Measurements from ENCODE around the gene SCAPER. TPM values are rescaled to one million over a fixed set of nuclear protein-coding genes. Genes with fewer than 3 reads are reported as not detected.

Gene SCAPER
- total RNA-seq, 2 experiments from 2014 or later: 10.4 to 22.3 TPM

DNA sequence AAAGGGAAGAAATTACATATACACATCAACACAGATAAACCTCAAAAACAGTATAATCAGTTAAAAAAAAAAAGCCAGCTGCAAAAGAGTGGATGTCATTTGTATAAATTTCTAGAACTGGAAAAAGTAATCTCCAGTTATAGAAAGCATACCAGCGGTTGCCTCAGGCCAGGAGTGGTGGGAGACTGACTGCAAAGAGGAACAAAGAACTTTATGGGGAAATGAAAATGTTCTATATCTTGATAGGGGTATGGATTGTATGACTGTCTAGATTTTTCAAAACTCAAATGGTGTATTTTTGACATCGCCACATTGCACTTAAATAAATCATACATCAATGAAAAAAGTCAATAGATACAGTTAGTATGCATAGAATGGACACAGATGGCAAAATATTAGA lies 241.6 kb downstream of the SCAPER start:
- H3K4me2 ChIP-seq (ENCODE audit: low read length): peak overlapping the region; percentile 33
- no peaks in the 10 kb centered on the region for H3K9me2 ChIP-seq (ENCODE audit: insufficient read depth, low read length)
- H3K4me3 ChIP-seq (ENCODE audit: low read depth, low read length, poor library complexity, severe bottlenecking): no peak overlapping the region
- H3K36me3 ChIP-seq (ENCODE audit: insufficient read depth, low read length): no peaks in the 10 kb centered on the region
- H4K20me1 ChIP-seq (ENCODE audit: insufficient read depth, low read length): no peaks in the 10 kb centered on the region
- ChIA-PET POLR2A (interaction anchor here (0.6 kb wide), 1 partner anchor 134 kb away, joined by 3 read pairs; no protein-coding TSS in a partner anchor), CTCF (ENCODE audit: unreplicated experiment) (no interaction called here)
- TF ChIP-seq EZH2phosphoT487 (IDR thresholded peaks at IDR 0.05; ENCODE audit: borderline replicate concordance, low read depth, low read length): no peak
- TF ChIP-seq, protein P1, sequence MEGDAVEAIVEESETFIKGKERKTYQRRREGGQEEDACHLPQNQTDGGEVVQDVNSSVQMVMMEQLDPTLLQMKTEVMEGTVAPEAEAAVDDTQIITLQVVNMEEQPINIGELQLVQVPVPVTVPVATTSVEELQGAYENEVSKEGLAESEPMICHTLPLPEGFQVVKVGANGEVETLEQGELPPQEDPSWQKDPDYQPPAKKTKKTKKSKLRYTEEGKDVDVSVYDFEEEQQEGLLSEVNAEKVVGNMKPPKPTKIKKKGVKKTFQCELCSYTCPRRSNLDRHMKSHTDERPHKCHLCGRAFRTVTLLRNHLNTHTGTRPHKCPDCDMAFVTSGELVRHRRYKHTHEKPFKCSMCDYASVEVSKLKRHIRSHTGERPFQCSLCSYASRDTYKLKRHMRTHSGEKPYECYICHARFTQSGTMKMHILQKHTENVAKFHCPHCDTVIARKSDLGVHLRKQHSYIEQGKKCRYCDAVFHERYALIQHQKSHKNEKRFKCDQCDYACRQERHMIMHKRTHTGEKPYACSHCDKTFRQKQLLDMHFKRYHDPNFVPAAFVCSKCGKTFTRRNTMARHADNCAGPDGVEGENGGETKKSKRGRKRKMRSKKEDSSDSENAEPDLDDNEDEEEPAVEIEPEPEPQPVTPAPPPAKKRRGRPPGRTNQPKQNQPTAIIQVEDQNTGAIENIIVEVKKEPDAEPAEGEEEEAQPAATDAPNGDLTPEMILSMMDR (conservative IDR thresholded peaks at IDR 0.05; ENCODE audit: low read length): no peak
- no peak overlapping the region for H3K27ac ChIP-seq (ENCODE audit: low read depth, low read length, poor library complexity, severe bottlenecking)
- peaks cover 19% of the 10 kb centered on the region for H3K4me1 ChIP-seq (ENCODE audit: insufficient read depth, low read length, poor library complexity, severe bottlenecking)
- no peaks in the 10 kb centered on the region for H3K9me3 ChIP-seq (ENCODE audit: low read length)
- no peak overlapping the region for H2AFZ ChIP-seq (ENCODE audit: low read length)
- DNase-seq (ENCODE audit: low spot score): peak; percentile 35
- intact Hi-C loops (cut with micrococcal nuclease; ENCODE audit: unreplicated experiment): no loop called here
- no peaks in the 10 kb centered on the region for H3K79me2 ChIP-seq (ENCODE audit: insufficient read depth, low read depth, low read length)
- no TSS peak for BruUV-seq (replicated peaks)

DNA sequence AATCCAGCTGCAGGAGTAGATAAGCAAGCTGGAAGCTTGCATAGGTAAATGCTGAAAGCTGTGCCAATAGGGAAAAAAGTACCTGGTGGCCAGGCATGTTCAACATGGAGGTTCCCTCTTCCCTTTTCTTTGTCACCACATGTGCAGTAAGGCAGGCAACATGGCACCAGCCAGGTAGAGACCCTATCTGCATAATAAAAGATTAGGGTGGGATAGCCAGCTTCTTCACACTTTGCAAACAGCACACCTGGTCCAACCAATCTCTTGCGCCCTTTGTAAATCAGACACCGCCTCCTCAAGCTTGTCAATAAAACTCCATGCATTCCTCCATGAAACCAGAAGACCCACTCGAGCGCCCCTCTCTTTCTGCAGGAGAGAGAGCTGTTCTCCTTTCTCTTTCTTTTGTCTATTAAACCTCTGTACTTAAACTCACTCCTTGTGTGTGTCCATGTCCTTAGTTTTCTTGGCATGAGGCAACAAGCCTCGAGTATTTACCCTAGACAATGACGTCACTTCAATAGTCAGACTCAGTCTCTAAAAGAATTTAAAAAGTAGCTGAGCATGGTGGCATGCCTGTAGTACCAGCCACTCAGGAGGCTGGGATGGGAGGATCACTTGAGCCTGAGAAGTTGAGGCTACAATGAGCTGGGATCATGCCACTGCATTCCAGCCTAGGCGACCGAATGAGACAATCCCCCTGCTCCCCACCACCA lies 256.3 kb downstream of the SCAPER start:
- Histone ChIP-seq H3K4me1 (ENCODE audit: insufficient read depth, low read length, poor library complexity, severe bottlenecking) (no peaks in the 10 kb centered on the region), H3K79me2 (ENCODE audit: insufficient read depth, low read depth, low read length) (no peaks in the 10 kb centered on the region), H3K9me2 (ENCODE audit: insufficient read depth, low read length) (no peaks in the 10 kb centered on the region), H3K36me3 (ENCODE audit: insufficient read depth, low read length) (no peaks in the 10 kb centered on the region), H2AFZ (ENCODE audit: low read length) (no peak overlapping the region), H4K20me1 (ENCODE audit: insufficient read depth, low read length) (no peaks in the 10 kb centered on the region), H3K4me3 (ENCODE audit: low read depth, low read length, poor library complexity, severe bottlenecking) (no peak overlapping the region), H3K27ac (ENCODE audit: low read depth, low read length, poor library complexity, severe bottlenecking) (no peak overlapping the region), H3K4me2 (ENCODE audit: low read length) (no peak overlapping the region), H3K9me3 (ENCODE audit: low read length) (no peaks in the 10 kb centered on the region)
- ChIA-PET CTCF (ENCODE audit: unreplicated experiment) (no interaction called here), POLR2A (no interaction called here)
- BruUV-seq (replicated peaks): no TSS peak
- intact Hi-C loops (cut with micrococcal nuclease; ENCODE audit: unreplicated experiment): no loop called here
- TF ChIP-seq EZH2phosphoT487 (IDR thresholded peaks at IDR 0.05; ENCODE audit: borderline replicate concordance, low read depth, low read length): no peak
- TF ChIP-seq, protein P1 (conservative IDR thresholded peaks at IDR 0.05; ENCODE audit: low read length): no peak
- DNase-seq (ENCODE audit: low spot score): no peak

DNA sequence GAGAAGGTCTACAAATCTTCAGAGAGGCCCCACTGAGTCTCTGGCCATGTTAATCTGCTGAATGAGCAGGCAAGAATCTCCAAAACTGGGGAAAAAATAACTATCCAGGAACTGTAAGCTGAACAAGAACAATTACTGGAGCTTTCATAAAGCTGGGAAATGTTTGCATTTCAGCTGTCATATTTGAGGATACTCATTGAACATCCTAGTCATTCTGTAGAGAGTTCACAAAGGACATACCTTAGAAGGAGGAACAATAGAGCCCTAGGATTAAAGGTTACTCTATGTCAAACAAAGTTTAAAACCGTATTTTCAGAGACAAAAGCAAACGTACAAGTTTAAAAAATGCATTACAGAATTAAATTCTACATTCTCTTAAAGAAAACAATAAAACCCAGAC lies 257.5 kb downstream of the SCAPER start:
- no peak overlapping the region for H3K4me3 ChIP-seq (ENCODE audit: low read depth, low read length, poor library complexity, severe bottlenecking)
- no peak overlapping the region for H3K27ac ChIP-seq (ENCODE audit: low read depth, low read length, poor library complexity, severe bottlenecking)
- no peak for DNase-seq (ENCODE audit: low spot score)
- no peaks in the 10 kb centered on the region for H3K4me1 ChIP-seq (ENCODE audit: insufficient read depth, low read length, poor library complexity, severe bottlenecking)
- CTCF ChIA-PET (ENCODE audit: unreplicated experiment): no interaction called here
- H3K9me2 ChIP-seq (ENCODE audit: insufficient read depth, low read length): no peaks in the 10 kb centered on the region
- H4K20me1 ChIP-seq (ENCODE audit: insufficient read depth, low read length): no peaks in the 10 kb centered on the region
- H3K79me2 ChIP-seq (ENCODE audit: insufficient read depth, low read depth, low read length): no peaks in the 10 kb centered on the region
- no peak overlapping the region for H2AFZ ChIP-seq (ENCODE audit: low read length)
- H3K36me3 ChIP-seq (ENCODE audit: insufficient read depth, low read length): no peaks in the 10 kb centered on the region
- POLR2A ChIA-PET: interaction anchor here (0.6 kb wide), 1 partner anchor 10 kb away, joined by 3 read pairs; no protein-coding TSS in a partner anchor
- no peak overlapping the region for H3K4me2 ChIP-seq (ENCODE audit: low read length)
- H3K9me3 ChIP-seq (ENCODE audit: low read length): no peaks in the 10 kb centered on the region
- BruUV-seq (replicated peaks): no TSS peak
- TF ChIP-seq, protein P1 (conservative IDR thresholded peaks at IDR 0.05; ENCODE audit: low read length): no peak
- no peak for TF ChIP-seq EZH2phosphoT487 (IDR thresholded peaks at IDR 0.05; ENCODE audit: borderline replicate concordance, low read depth, low read length)
- intact Hi-C loops (cut with micrococcal nuclease; ENCODE audit: unreplicated experiment): no loop called here

Measured in OCI-LY7 (cell line).